Naive thymus-derived CD4-positive, alpha-beta T cell (primary cell): ENCODE measurements around the gene ATP2B2. TPM values are rescaled to one million over a fixed set of nuclear protein-coding genes. Genes with fewer than 3 reads are reported as not detected.

Source experiments
- ATAC-seq: fragments of 150-1000 bp; cut with Tn5 transposase; 2 replicates; pipeline ENCODE4 v1.10.0; 2021; ENCODE audit warnings: mild to moderate bottlenecking, moderate library complexity
- CTCF ChIA-PET: fragments of 350-600 bp; sonication (Branson Sonifier 250); formaldehyde crosslinking; loops from one replicate; lab custom pipeline; 2021; ENCODE audit warnings: antibody characterized with exemption; lab: Charles Lee
- POLR2A ChIA-PET: fragments of 350-600 bp; sonication (Branson Sonifier 250); formaldehyde crosslinking; loops from one replicate; lab custom pipeline; 2021; ENCODE audit warnings: antibody characterized with exemption, inconsistent platforms; lab: Charles Lee
- DNase-seq, 9 donors: peaks; one replicate each; pipeline versions ENCODE4 v3.0.0 to v3.0.0-alpha.2; 2020 to 2022; ENCODE audit warnings: mixed read lengths in 1 of 9
- H3K27ac ChIP-seq: one replicate; pipeline ENCODE4 v1.7.0; 2013; ENCODE audit warnings: mild to moderate bottlenecking, low read depth, low read length, moderate library complexity
- H3K27me3 ChIP-seq, 2 donors: one replicate each; pipeline ENCODE4 v1.7.0; 2013; ENCODE audit warnings: low read length in 2 of 2, mild to moderate bottlenecking in 2 of 2, moderate library complexity in 2 of 2; ENCODE audit not compliant: control insufficient read depth in 2 of 2, insufficient read depth in 2 of 2
- H3K36me3 ChIP-seq, 3 experiments: 1 replicate in 2 of 3; 2 replicates in 1 of 3; pipeline ENCODE4 v1.7.0; 2013; ENCODE audit warnings: low read length in 3 of 3, mild to moderate bottlenecking in 3 of 3, moderate library complexity in 1 of 3; ENCODE audit not compliant: insufficient read depth in 3 of 3, control insufficient read depth in 2 of 3
- H3K4me1 ChIP-seq, 2 donors: one replicate each; pipeline ENCODE4 v1.7.0; 2013; ENCODE audit warnings: low read length in 2 of 2, mild to moderate bottlenecking in 2 of 2, moderate library complexity in 1 of 2; ENCODE audit not compliant: control insufficient read depth in 2 of 2, insufficient read depth in 2 of 2
- H3K4me3 ChIP-seq: 2 replicates; pipeline ENCODE4 v1.7.0; 2013; ENCODE audit warnings: mild to moderate bottlenecking, low read length
- H3K9me3 ChIP-seq, 3 experiments: 1 replicate in 2 of 3; 2 replicates in 1 of 3; pipeline ENCODE4 v1.7.0; 2013; ENCODE audit warnings: low read length in 3 of 3; ENCODE audit not compliant: control insufficient read depth in 2 of 3
- H3K27ac Mint-ChIP-seq, 9 donors: one replicate each; pipeline ENCODE4 v1.8.0; 2020 to 2022; ENCODE audit warnings: mixed read lengths in 9 of 9, mild to moderate bottlenecking in 8 of 9, moderate library complexity in 5 of 9, inconsistent platforms in 2 of 9
- H3K27me3 Mint-ChIP-seq, 5 donors: one replicate each; pipeline ENCODE4 v1.8.0; 2021 to 2022; ENCODE audit warnings: mixed read lengths in 5 of 5, mild to moderate bottlenecking in 1 of 5
- H3K36me3 Mint-ChIP-seq, 5 donors: one replicate each; pipeline ENCODE4 v1.8.0; 2020 to 2022; ENCODE audit warnings: mixed read lengths in 5 of 5, mild to moderate bottlenecking in 3 of 5, inconsistent platforms in 1 of 5
- H3K4me1 Mint-ChIP-seq, 7 donors: one replicate each; pipeline ENCODE4 v1.8.0; 2020 to 2022; ENCODE audit warnings: mixed read lengths in 7 of 7, mild to moderate bottlenecking in 3 of 7, inconsistent platforms in 1 of 7
- H3K4me3 Mint-ChIP-seq, 10 donors: one replicate each; pipeline ENCODE4 v1.8.0; 2020 to 2022; ENCODE audit warnings: mild to moderate bottlenecking in 10 of 10, mixed read lengths in 10 of 10, moderate library complexity in 6 of 10, inconsistent platforms in 2 of 10
- H3K9me3 Mint-ChIP-seq, 11 donors: one replicate each; pipeline ENCODE4 v1.8.0; 2020 to 2022; ENCODE audit warnings: mixed read lengths in 11 of 11, mild to moderate bottlenecking in 4 of 11, inconsistent platforms in 1 of 11, moderate library complexity in 1 of 11
- intact Hi-C, 2 donors: fragments of 100-400 bp; cut with micrococcal nuclease; formaldehyde crosslinking; loops; one replicate each; pipeline ENCODE4 v1.15.1; 2023
- polyA plus RNA-seq, 2 donors: library from polyadenylated mRNA; unstranded; fragments of 300-500 nt; fragmentation: Illumina TruSeq; gene quantifications; one replicate each; pipeline ENCODE4 v1.2.3, GENCODE V29; 2021
- total RNA-seq, 6 experiments: library from RNA in 5 of 6; stranded (reverse) in 5 of 6; gene quantifications; 1 replicate in 5 of 6; 2 replicates in 1 of 6; pipeline ENCODE4 v1.2.3 and lab custom pipeline; 2021 to 2026

ATP2B2 gene
- total and polyA plus RNA-seq, 7 experiments from 2014 or later, result not detected

- Histone ChIP-seq H3K27me3 (no peaks in the 10 kb centered on the region), H3K4me1 (peaks cover 12 to 13% of the 10 kb centered on the region in 2 donors), H3K27ac (peak overlapping the region; percentile 35), H3K9me3 (no peaks in the 10 kb centered on the region), H3K4me3 (no peak overlapping the region), H3K36me3 (peaks cover 0 to 61% (median 4%) of the 10 kb centered on the region in 3 experiments)
- Mint-ChIP-seq H3K9me3 (no peaks in the 10 kb centered on the region), H3K27ac (peak overlapping the region; percentile 19 to 88 (median 71)), H3K4me3 (peak overlapping the region in 3 of 10 donors; percentile 11 to 60 (median 16)), H3K27me3 (no peaks in the 10 kb centered on the region), H3K36me3 (peaks cover 0 to 38% (median 5%) of the 10 kb centered on the region in 5 donors), H3K4me1 (peaks cover 7 to 43% (median 28%) of the 10 kb centered on the region in 7 donors)
- ChIA-PET POLR2A (no interaction called here), CTCF (no interaction called here)
- intact Hi-C loops, result loop anchor here in 1 of 2 donors (10.0 kb wide), 1 partner anchor 780 kb away; no protein-coding TSS in a partner anchor
- ATAC-seq, result peak; percentile 85
- peak in 4 of 9 donors; percentile 11 to 57 (median 30) for DNase-seq
Measured at GRCh38 chr3:10284496-10284895, 220.9 kb downstream of the ATP2B2 start.

DNA sequence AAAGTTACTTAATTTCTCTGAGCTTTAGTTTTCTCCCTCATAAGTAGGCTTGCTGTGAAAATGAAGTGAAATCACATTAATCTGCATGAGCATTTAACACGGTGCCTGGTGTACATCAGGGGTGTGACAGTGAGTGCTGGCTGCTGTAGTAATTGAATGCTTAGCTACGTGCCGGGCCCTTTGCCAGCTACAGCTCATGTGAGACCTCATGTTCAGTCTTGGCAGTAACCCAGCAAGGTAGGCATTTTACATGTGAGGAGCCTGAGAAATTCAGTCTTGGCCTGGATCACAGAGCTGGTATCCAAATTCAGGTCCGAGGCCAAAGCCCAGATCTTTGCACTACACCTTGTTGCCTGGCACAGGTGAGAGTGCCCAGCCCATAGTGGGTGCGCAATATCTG, 221.7 kb downstream of the ATP2B2 start:
- Histone ChIP-seq H3K36me3 (peaks cover 4 to 61% (median 5%) of the 10 kb centered on the region in 3 experiments), H3K4me1 (peaks cover 12 to 13% of the 10 kb centered on the region in 2 donors), H3K4me3 (no peak overlapping the region), H3K27me3 (no peaks in the 10 kb centered on the region), H3K27ac (no peak overlapping the region), H3K9me3 (no peaks in the 10 kb centered on the region)
- Mint-ChIP-seq H3K4me1 (peaks cover 7 to 43% (median 28%) of the 10 kb centered on the region in 7 donors), H3K27ac (peak overlapping the region in 7 of 9 donors; percentile 28 to 88 (median 59)), H3K27me3 (no peaks in the 10 kb centered on the region), H3K9me3 (no peaks in the 10 kb centered on the region), H3K4me3 (no peak overlapping the region), H3K36me3 (peaks cover 0 to 39% (median 5%) of the 10 kb centered on the region in 5 donors)
- POLR2A ChIA-PET, result interaction anchor here (1.2 kb wide), 1 partner anchor 10 kb away, joined by 3 read pairs; the partner anchor contains the start of gene GHRL
- CTCF ChIA-PET, result interaction anchor here (0.6 to 1.0 kb wide), 3 partner anchors 20 to 110 kb away, joined by 3 read pairs; no protein-coding TSS in a partner anchor
- ATAC-seq (no peak), DNase-seq (no peak)
- intact Hi-C loops, result loop anchor here in 1 of 2 donors (10.0 kb wide), 1 partner anchor 779 kb away; no protein-coding TSS in a partner anchor

- Mint-ChIP-seq H3K4me1 (peaks cover 8 to 48% (median 32%) of the 10 kb centered on the region in 7 donors), H3K9me3 (no peaks in the 10 kb centered on the region), H3K27me3 (no peaks in the 10 kb centered on the region), H3K4me3 (no peak overlapping the region), H3K27ac (peak overlapping the region in 5 of 9 donors; percentile 4 to 75 (median 33)), H3K36me3 (peaks cover 0 to 47% (median 5%) of the 10 kb centered on the region in 5 donors)
- no peaks in the 10 kb centered on the region for H3K9me3 ChIP-seq
- intact Hi-C loops, result loop anchor here in 1 of 2 donors (2.0 to 10.0 kb wide), 2 partner anchors 17 to 777 kb away; no protein-coding TSS in a partner anchor
- ATAC-seq, result no peak
- peaks cover 12 to 13% of the 10 kb centered on the region in 2 donors for H3K4me1 ChIP-seq
- H3K4me3 ChIP-seq, result no peak overlapping the region
- no peak for DNase-seq
- no peak overlapping the region for H3K27ac ChIP-seq
- no peaks in the 10 kb centered on the region for H3K27me3 ChIP-seq
- POLR2A ChIA-PET, result no interaction called here
- peaks cover 5 to 71% (median 16%) of the 10 kb centered on the region in 3 experiments for H3K36me3 ChIP-seq
- CTCF ChIA-PET, result interaction anchor here (0.5 kb wide), 1 partner anchor 454 kb away, joined by 3 read pairs; no protein-coding TSS in a partner anchor
Measured at GRCh38 chr3:10281951-10282350, 223.4 kb downstream of the ATP2B2 start.

GRCh38 chr3:10280571-10280970, 224.8 kb downstream of the ATP2B2 start:
- CTCF ChIA-PET, result interaction anchor here (1.3 to 1.7 kb wide), 2 partner anchors 8 to 17 kb away, joined by 4 to 5 read pairs; no protein-coding TSS in a partner anchor
- Mint-ChIP-seq H3K27me3 (no peaks in the 10 kb centered on the region), H3K4me1 (peaks cover 8 to 51% (median 39%) of the 10 kb centered on the region in 7 donors)

DNA sequence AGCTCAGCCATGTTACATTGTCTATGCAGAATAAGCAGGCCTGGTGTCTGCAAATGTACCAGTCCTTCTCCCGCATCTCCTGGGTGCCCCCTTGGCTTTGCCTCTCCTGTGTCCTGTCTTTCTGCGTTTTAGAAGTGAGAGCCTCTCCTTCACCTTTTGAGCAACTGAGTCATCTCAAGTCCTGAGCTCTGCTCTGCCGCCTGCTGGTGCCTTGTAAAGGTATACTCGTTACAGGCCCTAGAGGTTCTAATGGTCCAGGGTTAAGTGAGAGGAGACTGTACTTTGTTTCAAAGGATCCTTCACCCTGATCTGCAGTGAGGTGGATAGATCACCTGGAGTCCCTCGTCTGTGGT, 225.2 kb downstream of the ATP2B2 start:
- ChIA-PET POLR2A (interaction anchor here (1.3 kb wide), 1 partner anchor 37 kb away, joined by 3 read pairs; no protein-coding TSS in a partner anchor), CTCF (interaction anchor here (1.3 to 1.7 kb wide), 2 partner anchors 8 to 17 kb away, joined by 4 to 5 read pairs; no protein-coding TSS in a partner anchor)
- H3K9me3 ChIP-seq, result no peaks in the 10 kb centered on the region
- Mint-ChIP-seq H3K36me3 (peaks cover 0 to 44% (median 9%) of the 10 kb centered on the region in 5 donors), H3K9me3 (no peaks in the 10 kb centered on the region), H3K4me3 (peak overlapping the region in 1 of 10 donors; percentile 29), H3K27me3 (no peaks in the 10 kb centered on the region), H3K27ac (peak overlapping the region in 7 of 9 donors; percentile 32 to 86 (median 61)), H3K4me1 (peaks cover 11 to 52% (median 40%) of the 10 kb centered on the region in 7 donors)
- DNase-seq, result no peak
- no peaks in the 10 kb centered on the region for H3K27me3 ChIP-seq
- intact Hi-C loops, result loop anchor here in 1 of 2 donors (2.0 to 10.0 kb wide), 2 partner anchors 15 to 775 kb away; no protein-coding TSS in a partner anchor
- no peak overlapping the region for H3K4me3 ChIP-seq
- H3K36me3 ChIP-seq, result peaks cover 5 to 75% (median 23%) of the 10 kb centered on the region in 3 experiments
- no peak overlapping the region for H3K27ac ChIP-seq
- ATAC-seq, result no peak
- H3K4me1 ChIP-seq, result peaks cover 12% of the 10 kb centered on the region in 2 donors

More at GRCh38 chr3:10280571-10280970, 224.8 kb downstream of the ATP2B2 start:
- POLR2A ChIA-PET, result interaction anchor here (1.3 kb wide), 1 partner anchor 38 kb away, joined by 3 read pairs; no protein-coding TSS in a partner anchor
- no peaks in the 10 kb centered on the region for H3K9me3 Mint-ChIP-seq
- Histone ChIP-seq H3K36me3 (peaks cover 5 to 73% (median 22%) of the 10 kb centered on the region in 3 experiments), H3K27me3 (no peaks in the 10 kb centered on the region), H3K4me1 (peaks cover 12 to 13% of the 10 kb centered on the region in 2 donors), H3K27ac (no peak overlapping the region), H3K9me3 (no peaks in the 10 kb centered on the region), H3K4me3 (no peak overlapping the region)
- no peak overlapping the region for H3K4me3 Mint-ChIP-seq
- ATAC-seq (no peak), DNase-seq (no peak)
- H3K27ac Mint-ChIP-seq, result peak overlapping the region in 5 of 9 donors; percentile 41 to 86 (median 71)
- H3K36me3 Mint-ChIP-seq, result peaks cover 0 to 42% (median 9%) of the 10 kb centered on the region in 5 donors
- intact Hi-C loops, result loop anchor here in 1 of 2 donors (2.0 to 10.0 kb wide), 2 partner anchors 16 to 776 kb away; no protein-coding TSS in a partner anchor

DNA sequence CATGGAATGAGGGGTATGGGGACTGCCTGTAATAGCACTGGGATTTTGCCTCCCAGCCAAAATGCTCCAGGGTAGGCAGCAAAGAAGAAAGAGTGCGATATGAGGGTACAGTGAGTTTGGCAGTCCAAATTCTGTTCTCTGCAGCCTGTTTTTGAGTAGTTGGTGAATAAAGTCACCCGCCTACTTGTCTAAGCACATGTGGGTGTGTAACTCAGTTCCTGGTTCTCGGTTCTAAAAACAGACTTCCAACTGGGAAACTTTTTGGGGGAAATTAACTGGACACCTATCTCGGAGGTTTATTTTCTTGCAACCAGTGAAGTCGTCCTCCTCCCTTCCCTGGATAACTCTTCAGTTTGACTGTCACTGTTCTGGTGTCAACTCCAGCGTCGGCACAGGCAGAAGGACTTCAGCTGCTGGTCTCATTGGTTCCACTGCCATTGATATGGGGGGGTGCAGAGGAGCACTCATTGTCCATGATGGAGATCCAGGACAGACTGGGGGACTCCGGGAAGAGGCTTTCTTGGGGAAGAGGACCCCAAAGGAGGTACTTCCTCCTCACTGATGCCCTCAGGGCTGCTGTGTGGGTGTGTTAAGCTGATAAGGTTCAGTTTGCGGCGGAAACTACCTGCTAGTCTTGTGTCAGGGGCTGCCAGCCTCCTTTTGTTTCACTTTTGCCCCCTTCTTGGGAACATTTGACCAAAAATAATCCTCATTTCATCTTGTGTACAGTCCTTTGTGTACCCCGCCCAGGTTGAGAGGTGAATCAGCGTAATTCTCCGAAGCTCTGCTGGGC, 225.8 kb downstream of the ATP2B2 start:
- Mint-ChIP-seq H3K27ac (peak overlapping the region in 6 of 9 donors; percentile 32 to 86 (median 51)), H3K36me3 (peaks cover 0 to 44% (median 9%) of the 10 kb centered on the region in 5 donors), H3K27me3 (no peaks in the 10 kb centered on the region), H3K9me3 (no peaks in the 10 kb centered on the region), H3K4me1 (peaks cover 7 to 48% (median 36%) of the 10 kb centered on the region in 7 donors), H3K4me3 (peak overlapping the region in 3 of 10 donors; percentile 25 to 32 (median 29))
- ATAC-seq (no peak), DNase-seq (no peak)
- ChIA-PET CTCF (interaction anchor here (0.6 to 1.7 kb wide), 3 partner anchors 7 to 346 kb away, joined by 3 to 5 read pairs (median 4); no protein-coding TSS in a partner anchor), POLR2A (no interaction called here)
- no peak overlapping the region for H3K4me3 ChIP-seq
- peaks cover 7% of the 10 kb centered on the region in 2 donors for H3K4me1 ChIP-seq
- H3K36me3 ChIP-seq, result peaks cover 5 to 75% (median 23%) of the 10 kb centered on the region in 3 experiments
- no peaks in the 10 kb centered on the region for H3K27me3 ChIP-seq
- H3K27ac ChIP-seq, result no peak overlapping the region
- intact Hi-C loops, result loop anchor here in 1 of 2 donors (2.0 to 10.0 kb wide), 2 partner anchors 15 to 775 kb away; no protein-coding TSS in a partner anchor
- H3K9me3 ChIP-seq, result no peaks in the 10 kb centered on the region
